HEK293 (cell line): ENCODE results near the gene TSEN54.

Source experiments
- CTCF ChIA-PET: fragments of 350-600 bp; formaldehyde crosslinking; extraction: SDS; loops from one replicate; lab custom pipeline; 2021; ENCODE audit warnings: antibody characterized with exemption; lab: Yijun Ruan, JAX
- POLR2A ChIA-PET: fragments of 300-600 bp; formaldehyde crosslinking; extraction: SDS; loops from one replicate; lab custom pipeline; 2020; ENCODE audit warnings: antibody characterized with exemption, inconsistent platforms; lab: Yijun Ruan, JAX
- H3K27ac ChIP-seq: fragments of 200-500 bp; sonication (Bioruptor generic); 2 replicates; pipeline ENCODE4 v1.5.1; 2014; ENCODE audit warnings: low read depth, low read length, control low read depth, inconsistent platforms; ENCODE audit errors: extremely low read depth
- H3K36me3 ChIP-seq, 2 experiments: fragments of 200-500 bp in 1 of 2; sonication (Bioruptor generic) in 1 of 2; 1 replicate in 1 of 2; 2 replicates in 1 of 2; pipeline ENCODE4 v1.5.1; 2014 to 2017; ENCODE audit warnings: inconsistent platforms in 2 of 2, low read length in 2 of 2; ENCODE audit not compliant: control insufficient read depth in 2 of 2, insufficient read depth in 1 of 2
- H3K4me1 ChIP-seq: fragments of 200-500 bp; sonication (Bioruptor generic); 2 replicates; pipeline ENCODE4 v1.5.1; 2014; ENCODE audit warnings: mild to moderate bottlenecking, low read length, inconsistent platforms; ENCODE audit not compliant: control insufficient read depth, insufficient read depth
- H3K4me3 ChIP-seq: 2 replicates; pipeline ENCODE4 v1.5.1; 2011; ENCODE audit warnings: low read depth, mild to moderate bottlenecking, control low read depth, low read length, moderate library complexity
- H3K9me3 ChIP-seq: fragments of 200-500 bp; sonication (Bioruptor generic); 2 replicates; pipeline ENCODE4 v1.5.1; 2014; ENCODE audit warnings: low read depth, low read length, inconsistent platforms; ENCODE audit not compliant: control insufficient read depth, insufficient read depth
- CTCF ChIP-seq: fragments of 450-650 bp; formaldehyde crosslinking; IDR thresholded peaks from 2 replicates; pipeline ENCODE4 v1.5.1; 2016; ENCODE audit warnings: missing biosample characterization, missing genetic modification characterization
- HOXC10 ChIP-seq: sonication (generic); formaldehyde crosslinking; IDR thresholded peaks from 2 replicates; pipeline ENCODE4 v1.8.1; 2023; ENCODE audit warnings: mild to moderate bottlenecking, missing genetic modification reagents
- KLF1 ChIP-seq: fragments of 450-650 bp; formaldehyde crosslinking; IDR thresholded peaks from 2 replicates; pipeline ENCODE4 v1.5.1; 2016; ENCODE audit warnings: missing biosample characterization, missing genetic modification characterization
- PRDM10 ChIP-seq: fragments of 450-650 bp; formaldehyde crosslinking; IDR thresholded peaks from 2 replicates; pipeline ENCODE4 v1.5.1; 2016; ENCODE audit warnings: missing biosample characterization, missing genetic modification characterization
- SCRT1 ChIP-seq: fragments of 450-650 bp; formaldehyde crosslinking; IDR thresholded peaks from 2 replicates; pipeline ENCODE4 v1.5.1; 2016; ENCODE audit warnings: missing biosample characterization, missing genetic modification characterization, borderline replicate concordance
- SCRT2 ChIP-seq: fragments of 450-650 bp; formaldehyde crosslinking; IDR thresholded peaks from 2 replicates; pipeline ENCODE4 v1.5.1; 2016; ENCODE audit warnings: missing biosample characterization, missing genetic modification characterization
- SP3 ChIP-seq: fragments of 450-650 bp; formaldehyde crosslinking; IDR thresholded peaks from 2 replicates; pipeline ENCODE4 v1.5.1; 2016; ENCODE audit warnings: missing biosample characterization, missing genetic modification characterization
- WT1 ChIP-seq: fragments of 450-650 bp; formaldehyde crosslinking; IDR thresholded peaks from 2 replicates; pipeline ENCODE4 v1.5.1; 2016; ENCODE audit warnings: missing biosample characterization, missing genetic modification characterization
- ZBTB48 ChIP-seq: fragments of 450-650 bp; formaldehyde crosslinking; IDR thresholded peaks from 2 replicates; pipeline ENCODE4 v1.5.1; 2016; ENCODE audit warnings: missing biosample characterization, missing genetic modification characterization
- ZBTB8A ChIP-seq: fragments of 450-650 bp; formaldehyde crosslinking; IDR thresholded peaks from 2 replicates; pipeline ENCODE4 v1.5.1; 2016; ENCODE audit warnings: missing biosample characterization, missing genetic modification characterization
- ZFHX2 ChIP-seq: fragments of 450-650 bp; formaldehyde crosslinking; conservative IDR thresholded peaks from 2 replicates; pipeline ENCODE4 v1.5.1; 2016; ENCODE audit warnings: missing biosample characterization, missing genetic modification characterization
- ZIC2 ChIP-seq: fragments of 450-650 bp; formaldehyde crosslinking; IDR thresholded peaks from 2 replicates; pipeline ENCODE4 v1.5.1; 2016; ENCODE audit warnings: missing biosample characterization, missing genetic modification characterization
- ZNF155 ChIP-seq: fragments of 450-650 bp; formaldehyde crosslinking; IDR thresholded peaks from 2 replicates; pipeline ENCODE4 v1.5.1; 2016; ENCODE audit warnings: missing biosample characterization, missing genetic modification characterization
- ZNF221 ChIP-seq: fragments of 450-650 bp; formaldehyde crosslinking; IDR thresholded peaks from 2 replicates; pipeline ENCODE4 v1.5.1; 2017; ENCODE audit warnings: missing biosample characterization, missing genetic modification characterization, borderline replicate concordance
- ZNF394 ChIP-seq: fragments of 450-650 bp; formaldehyde crosslinking; IDR thresholded peaks from 2 replicates; pipeline ENCODE4 v1.5.1; 2016; ENCODE audit warnings: missing biosample characterization, missing genetic modification characterization, mild to moderate bottlenecking, moderate library complexity, borderline replicate concordance
- ZNF426 ChIP-seq: fragments of 450-650 bp; formaldehyde crosslinking; IDR thresholded peaks from 2 replicates; pipeline ENCODE4 v1.5.1; 2017; ENCODE audit warnings: missing biosample characterization, missing genetic modification characterization, mild to moderate bottlenecking, inconsistent platforms, moderate library complexity
- ZNF600 ChIP-seq: fragments of 450-650 bp; formaldehyde crosslinking; IDR thresholded peaks from 2 replicates; pipeline ENCODE4 v1.5.1; 2016; ENCODE audit warnings: missing biosample characterization, missing genetic modification characterization
- ZNF843 ChIP-seq: fragments of 450-650 bp; formaldehyde crosslinking; IDR thresholded peaks from 2 replicates; pipeline ENCODE4 v1.5.1; 2016; ENCODE audit warnings: missing biosample characterization, missing genetic modification characterization
- TF ChIP-seq, protein P1 (sequence below): IDR thresholded peaks from 2 replicates; pipeline ENCODE4 v1.6.1; 2011; ENCODE audit warnings: mild to moderate bottlenecking, low read depth, low read length, borderline replicate concordance

The TSEN54 gene

GRCh38 chr17:75498726-75499213, 17.6 kb upstream of the TSEN54 start:
- H3K9me3 ChIP-seq, result no peaks in the 10 kb centered on the region
- no peak for TF ChIP-seq ZNF221
- no peak for TF ChIP-seq ZNF155 (tag by site-specific recombination)
- peak; percentile 77 for TF ChIP-seq ZBTB48
- TF ChIP-seq, protein P1, sequence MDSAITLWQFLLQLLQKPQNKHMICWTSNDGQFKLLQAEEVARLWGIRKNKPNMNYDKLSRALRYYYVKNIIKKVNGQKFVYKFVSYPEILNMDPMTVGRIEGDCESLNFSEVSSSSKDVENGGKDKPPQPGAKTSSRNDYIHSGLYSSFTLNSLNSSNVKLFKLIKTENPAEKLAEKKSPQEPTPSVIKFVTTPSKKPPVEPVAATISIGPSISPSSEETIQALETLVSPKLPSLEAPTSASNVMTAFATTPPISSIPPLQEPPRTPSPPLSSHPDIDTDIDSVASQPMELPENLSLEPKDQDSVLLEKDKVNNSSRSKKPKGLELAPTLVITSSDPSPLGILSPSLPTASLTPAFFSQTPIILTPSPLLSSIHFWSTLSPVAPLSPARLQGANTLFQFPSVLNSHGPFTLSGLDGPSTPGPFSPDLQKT, result no peak
- TF ChIP-seq ZBTB8A (tag by site-specific recombination), result no peak
- TF ChIP-seq ZFHX2 (tag by site-specific recombination), result 0 out of 2 replicates have a peak, but pooled peaks have one; percentile 19
- peak; percentile 68; the same call in 1 of the 2 replicates for TF ChIP-seq SCRT1
- peak; percentile 53; the same call in 1 of the 2 replicates for TF ChIP-seq WT1
- no peak for TF ChIP-seq SP3 (tag by site-specific recombination)
- no peak for TF ChIP-seq HOXC10 (CRISPR knock-in tag)
- TF ChIP-seq PRDM10 (tag by site-specific recombination), result 0 out of 2 replicates have a peak, but pooled peaks have one; percentile 10
- no peak for TF ChIP-seq ZNF394
- no peak for TF ChIP-seq ZNF426 (tag by site-specific recombination)
- TF ChIP-seq ZIC2 (tag by site-specific recombination), result peak; percentile 51
- 0 out of 2 replicates have a peak, but pooled peaks have one; percentile 12 for TF ChIP-seq KLF1 (tag by site-specific recombination)
- TF ChIP-seq SCRT2 (tag by site-specific recombination), result peak; percentile 89
- peak; percentile 41 for TF ChIP-seq CTCF
- TF ChIP-seq ZNF600, result peak; percentile 28; the same call in 1 of the 2 replicates
- TF ChIP-seq ZNF843 (tag by site-specific recombination), result no peak
- H3K4me1 ChIP-seq, result no peaks in the 10 kb centered on the region
- ChIA-PET POLR2A (interaction anchor here (0.5 to 3.4 kb wide), 5 partner anchors 17 to 286 kb away, joined by 3 to 16 read pairs (median 4); partner anchors contain the start of genes LLGL2, TMEM94 and TSEN54), CTCF (interaction anchor here (1.2 to 1.4 kb wide), 3 partner anchors 16 to 251 kb away, joined by 4 to 5 read pairs (median 5); partner anchors contain the start of gene TSEN54)
- H3K4me3 ChIP-seq, result no peak overlapping the region
- H3K27ac ChIP-seq, result 0 out of 2 replicates have a peak overlapping the region, but pooled peaks have one; percentile 17
- peaks cover 0 to 91% of the 10 kb centered on the region in 2 experiments for H3K36me3 ChIP-seq
